Activated T-cell treated with anti-CD3 and anti-CD28 coated beads, Interleukin-2, amount 50 U/mL, for 24 hours (primary cell): ENCODE measurements around the gene TLX3.
"Not testable (repeated sequence)": the region's sequence is repeated elsewhere in the genome, so short reads cannot be mapped to it uniquely, and the experiment has no call there.

Experiments
- DNase-seq: peaks from one replicate; pipeline ENCODE4 v3.0.0-alpha.2; 2020
- H3K27ac Mint-ChIP-seq: 2 replicates; pipeline ENCODE4 v1.8.0; 2020; ENCODE audit warnings: mild to moderate bottlenecking, mixed read lengths
- H3K27me3 Mint-ChIP-seq: 2 replicates; pipeline ENCODE4 v1.8.0; 2020; ENCODE audit warnings: mixed read lengths
- H3K36me3 Mint-ChIP-seq: 2 replicates; pipeline ENCODE4 v1.8.0; 2020; ENCODE audit warnings: low read depth, mixed read lengths
- H3K4me1 Mint-ChIP-seq: 2 replicates; pipeline ENCODE4 v1.8.0; 2020; ENCODE audit warnings: low read depth, mixed read lengths
- H3K4me3 Mint-ChIP-seq: 2 replicates; pipeline ENCODE4 v1.8.0; 2020; ENCODE audit warnings: mild to moderate bottlenecking, moderate library complexity, mixed read lengths
- H3K9me3 Mint-ChIP-seq: 2 replicates; pipeline ENCODE4 v1.8.0; 2020; ENCODE audit warnings: mixed read lengths

The TLX3 gene

DNA sequence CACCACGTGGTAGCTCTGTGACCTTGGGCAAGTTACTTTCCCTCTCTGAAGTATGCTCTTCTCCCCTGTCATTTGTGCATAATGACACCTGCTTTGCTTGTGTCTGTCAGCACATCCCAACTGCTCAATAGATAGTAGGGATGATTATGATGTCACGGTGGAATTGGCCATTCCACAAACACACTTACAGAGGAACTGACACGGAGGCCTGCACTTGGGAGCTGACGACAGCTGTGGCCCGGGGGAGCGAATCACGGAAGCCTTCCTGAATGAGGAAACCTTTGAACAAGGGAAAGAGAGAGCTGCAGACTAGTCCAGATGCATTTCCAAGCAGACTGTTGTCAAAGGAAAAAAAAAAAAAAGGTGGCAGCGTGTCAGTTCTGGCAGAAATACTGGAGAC is 21.0 kb downstream of the TLX3 start:
- DNase-seq, result no peak
- Mint-ChIP-seq H3K27ac (no peak overlapping the region), H3K27me3 (peaks cover 42% of the 10 kb centered on the region), H3K4me1 (no peaks in the 10 kb centered on the region), H3K9me3 (no peaks in the 10 kb centered on the region), H3K36me3 (no peaks in the 10 kb centered on the region), H3K4me3 (no peak overlapping the region)

DNA sequence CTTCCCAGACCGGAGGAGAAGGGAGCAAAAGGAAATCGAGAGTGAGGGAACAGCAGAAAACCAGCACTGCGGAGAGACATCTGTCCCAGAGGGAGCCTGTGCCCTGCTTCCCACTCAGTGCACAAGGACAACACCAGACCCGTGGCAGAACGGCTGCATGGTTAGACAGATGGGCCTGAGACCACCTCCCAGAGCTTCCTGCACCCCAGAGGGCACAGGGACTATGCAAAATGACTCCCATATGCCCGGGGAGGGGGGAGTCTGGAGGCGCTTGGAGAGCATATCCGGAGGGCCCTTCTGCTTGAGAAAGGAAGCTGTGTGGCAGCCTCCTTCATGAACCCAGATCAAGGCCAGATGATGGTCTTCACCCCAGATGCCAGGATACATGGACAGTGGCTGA is 26.6 kb downstream of the TLX3 start:
- Mint-ChIP-seq H3K9me3 (no peaks in the 10 kb centered on the region), H3K4me1 (peaks cover 12% of the 10 kb centered on the region), H3K27ac (no peak overlapping the region), H3K4me3 (no peak overlapping the region), H3K27me3 (peaks cover 49% of the 10 kb centered on the region), H3K36me3 (no peaks in the 10 kb centered on the region)
- DNase-seq, result no peak

DNA sequence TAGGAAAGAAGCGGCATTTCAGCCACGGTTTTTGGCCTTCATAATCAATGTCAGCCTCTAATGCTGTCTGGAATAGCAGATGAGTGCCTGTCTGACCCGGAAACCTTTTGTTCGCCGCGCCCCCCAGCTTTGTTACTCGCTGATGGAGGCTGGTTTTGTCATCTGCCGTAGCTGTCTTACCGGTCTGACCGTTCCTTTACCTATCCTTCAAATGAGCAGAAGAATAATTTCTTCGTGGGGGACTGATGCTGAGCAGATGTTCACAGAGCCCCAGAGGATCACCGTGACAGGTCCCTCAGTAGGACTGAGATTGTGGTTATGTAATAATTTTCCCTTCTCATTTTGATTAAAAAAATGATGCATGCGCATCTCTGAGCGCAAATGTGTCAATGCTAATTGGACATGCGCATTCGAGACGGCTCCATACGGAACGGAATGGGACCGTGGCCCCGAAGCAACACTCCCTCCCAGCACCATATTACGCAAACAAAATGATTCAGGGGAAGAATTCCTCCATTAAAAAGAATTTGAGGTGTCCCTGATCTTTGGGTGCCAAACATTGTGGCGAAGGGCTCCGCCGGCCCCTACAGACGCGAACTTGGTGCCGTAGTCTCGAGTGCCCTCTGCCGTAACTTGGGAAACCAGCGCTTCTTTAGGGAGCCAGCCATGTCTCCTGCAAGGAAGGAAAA is 27.6 kb downstream of the TLX3 start:
- no peak overlapping the region for H3K27ac Mint-ChIP-seq
- H3K4me3 Mint-ChIP-seq, result peak overlapping the region; percentile 65
- H3K27me3 Mint-ChIP-seq, result peaks cover 52% of the 10 kb centered on the region
- H3K9me3 Mint-ChIP-seq, result no peaks in the 10 kb centered on the region
- peak; percentile 45 for DNase-seq
- H3K36me3 Mint-ChIP-seq, result no peaks in the 10 kb centered on the region
- peaks cover 12% of the 10 kb centered on the region for H3K4me1 Mint-ChIP-seq

DNA sequence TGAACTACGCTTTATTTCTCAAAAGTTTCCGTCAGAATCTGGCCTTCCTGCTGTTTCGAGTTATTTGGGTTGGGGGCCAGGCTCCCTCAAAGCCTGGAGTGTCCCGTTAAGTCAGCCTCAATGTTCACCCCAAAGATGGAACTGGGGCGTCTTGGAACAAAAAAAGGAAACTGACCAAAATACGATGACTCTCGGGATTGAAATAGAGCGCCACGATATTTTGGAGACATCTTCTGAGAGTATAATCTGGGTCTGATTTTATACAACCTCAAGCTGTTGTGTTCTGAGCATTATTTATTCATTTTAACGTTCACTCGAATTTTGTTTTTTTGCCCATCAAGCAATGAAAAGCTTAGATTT is 28.1 kb downstream of the TLX3 start:
- Mint-ChIP-seq H3K27me3 (peaks cover 49% of the 10 kb centered on the region), H3K9me3 (no peaks in the 10 kb centered on the region), H3K36me3 (no peaks in the 10 kb centered on the region), H3K27ac (no peak overlapping the region), H3K4me3 (peak overlapping the region; percentile 65), H3K4me1 (peaks cover 12% of the 10 kb centered on the region)
- no peak for DNase-seq

DNA sequence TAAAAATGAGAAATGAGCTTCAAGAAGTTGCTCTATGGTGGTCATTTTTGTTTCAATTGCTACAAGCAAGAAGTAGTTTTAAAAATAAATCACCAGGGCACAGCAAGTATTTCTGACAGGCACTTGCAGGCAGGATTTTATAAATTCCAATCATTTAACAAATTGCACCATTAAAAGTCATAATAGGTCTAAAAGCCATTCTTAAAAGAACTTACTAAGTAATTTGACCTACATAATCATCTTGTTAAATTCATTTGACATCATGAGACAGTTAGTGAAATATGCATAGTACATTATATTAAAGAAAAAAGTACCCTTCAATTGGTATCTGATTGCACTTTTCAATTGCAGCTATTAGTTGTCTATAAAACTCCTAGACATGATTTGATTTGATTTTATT is 31.0 kb downstream of the TLX3 start:
- H3K4me1 Mint-ChIP-seq, result peaks cover 12% of the 10 kb centered on the region
- no peaks in the 10 kb centered on the region for H3K9me3 Mint-ChIP-seq
- H3K36me3 Mint-ChIP-seq, result no peaks in the 10 kb centered on the region
- H3K4me3 Mint-ChIP-seq, result no peak overlapping the region
- no peak for DNase-seq
- H3K27ac Mint-ChIP-seq, result no peak overlapping the region
- H3K27me3 Mint-ChIP-seq, result peaks cover 44% of the 10 kb centered on the region

DNA sequence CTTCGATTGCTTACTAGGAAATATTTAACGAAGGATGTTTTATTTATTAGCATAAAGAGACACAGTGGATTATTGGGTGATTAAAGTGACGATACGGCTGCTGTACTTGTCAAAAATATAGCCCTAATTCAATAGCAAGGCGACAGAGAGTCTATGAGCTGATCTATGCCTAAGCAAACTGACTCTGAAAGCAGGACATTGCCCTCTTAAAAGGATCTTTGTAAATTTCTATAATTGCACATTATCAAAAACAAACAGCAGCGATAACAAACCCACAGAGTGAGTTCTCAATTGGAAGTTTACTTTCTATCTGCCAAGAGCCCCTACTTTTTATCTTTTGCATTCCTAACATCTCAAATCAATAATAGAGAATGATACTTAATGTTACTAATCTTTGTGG is 31.4 kb downstream of the TLX3 start:
- H3K4me1 Mint-ChIP-seq, result peaks cover 12% of the 10 kb centered on the region
- no peaks in the 10 kb centered on the region for H3K9me3 Mint-ChIP-seq
- DNase-seq, result no peak
- H3K27me3 Mint-ChIP-seq, result peaks cover 40% of the 10 kb centered on the region
- H3K4me3 Mint-ChIP-seq, result no peak overlapping the region
- H3K27ac Mint-ChIP-seq, result no peak overlapping the region
- H3K36me3 Mint-ChIP-seq, result no peaks in the 10 kb centered on the region

DNA sequence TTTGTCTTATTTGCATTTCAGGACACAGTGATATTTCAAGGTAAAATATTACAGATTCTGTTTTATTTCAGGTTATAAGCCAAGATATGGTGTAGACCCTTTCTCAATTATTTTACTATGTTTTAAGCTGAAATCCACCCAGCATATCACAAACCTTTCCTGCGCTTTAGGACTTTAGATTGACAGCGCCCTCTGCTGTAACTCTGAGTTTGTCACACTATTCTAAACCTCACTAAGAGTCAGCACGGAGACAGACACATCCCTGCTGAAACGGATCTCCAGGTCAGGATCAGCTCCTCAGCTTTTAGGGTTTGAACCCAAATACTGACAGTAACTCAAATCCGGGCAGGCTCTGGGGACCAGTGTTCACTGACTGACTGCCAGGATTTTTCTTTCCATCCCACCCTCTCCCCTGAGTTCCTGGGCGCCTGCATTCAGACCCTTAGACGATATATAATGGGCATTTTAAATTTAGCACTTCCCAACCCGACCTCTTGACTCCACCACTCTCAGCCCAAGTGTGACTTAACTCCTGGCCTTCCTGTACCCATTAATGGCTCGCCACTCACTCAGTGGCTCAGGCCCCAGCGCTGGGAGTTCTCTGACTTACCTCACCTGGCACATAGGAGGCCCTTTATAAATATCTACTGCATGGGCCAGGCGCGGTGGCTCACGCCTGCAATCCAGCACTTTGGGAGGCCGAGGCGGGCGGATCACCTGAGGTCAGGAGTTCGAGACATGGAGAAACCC is 33.5 kb downstream of the TLX3 start:
- Mint-ChIP-seq H3K9me3 (no peaks in the 10 kb centered on the region), H3K36me3 (no peaks in the 10 kb centered on the region), H3K27me3 (peaks cover 21% of the 10 kb centered on the region), H3K27ac (no peak overlapping the region), H3K4me1 (no peaks in the 10 kb centered on the region), H3K4me3 (no peak overlapping the region)
- no peak for DNase-seq

DNA sequence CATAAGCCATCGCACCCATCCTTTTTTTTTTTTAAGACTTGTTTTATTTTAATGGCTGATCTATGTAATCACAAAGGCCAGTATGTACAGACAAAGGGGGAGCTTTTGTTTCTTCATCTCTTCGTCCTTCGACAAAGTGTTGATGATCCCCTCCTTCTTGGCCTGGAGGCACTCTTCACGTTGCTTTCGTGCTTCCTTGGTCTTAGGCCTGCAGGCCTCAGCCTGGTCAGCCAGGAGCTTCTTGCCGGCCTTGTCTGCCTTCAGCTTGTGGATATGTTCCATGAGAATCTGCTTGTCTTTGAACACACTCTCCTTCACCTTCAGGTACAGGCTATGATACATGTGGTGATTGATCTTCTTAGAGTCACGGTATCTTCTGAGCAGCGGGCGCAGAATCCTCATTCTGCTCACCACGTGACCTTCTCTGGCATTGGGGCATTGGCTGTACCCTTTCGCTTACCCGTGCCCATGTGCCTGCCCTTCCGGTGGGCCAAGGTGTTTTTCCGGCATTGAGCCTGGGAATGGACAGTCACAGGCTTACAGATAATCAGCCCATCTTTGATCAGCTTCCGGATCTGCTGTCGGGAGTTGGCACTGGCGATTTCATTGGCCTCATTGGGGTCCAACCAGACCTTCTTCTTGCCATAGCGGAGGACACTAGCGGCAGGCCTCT is 36.0 kb downstream of the TLX3 start:
- H3K27ac Mint-ChIP-seq, result no peak overlapping the region
- H3K36me3 Mint-ChIP-seq, result no peaks in the 10 kb centered on the region

DNA sequence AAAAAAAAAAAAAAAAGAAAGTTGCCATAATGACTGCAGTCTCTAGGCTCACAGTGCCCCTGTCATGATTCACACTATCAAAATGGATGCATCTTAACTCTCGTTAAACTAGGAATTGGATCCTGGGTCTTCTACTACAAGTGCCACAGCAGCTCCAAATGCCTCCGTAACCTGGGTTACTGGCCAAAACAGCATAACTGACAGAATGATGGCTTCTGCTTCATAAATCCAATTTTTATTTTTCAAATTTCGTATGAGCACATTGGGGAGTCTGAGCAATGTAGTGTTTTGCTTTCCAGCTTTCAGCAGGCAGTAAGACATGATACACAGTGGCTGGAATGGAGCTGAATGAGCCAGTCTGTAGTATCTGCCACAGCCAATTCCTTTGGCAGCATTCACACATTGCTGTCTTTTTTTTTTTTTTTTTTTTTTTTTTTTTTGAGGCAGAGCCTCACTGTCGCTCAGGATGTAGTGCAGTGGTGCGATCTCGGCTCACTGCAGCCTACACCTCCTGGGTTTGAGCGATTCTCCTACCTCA is 42.6 kb downstream of the TLX3 start:
- H3K27ac Mint-ChIP-seq, result no peak overlapping the region
- no peak for DNase-seq
- peaks cover 5% of the 10 kb centered on the region for H3K27me3 Mint-ChIP-seq
- H3K4me3 Mint-ChIP-seq, result no peak overlapping the region
- H3K36me3 Mint-ChIP-seq, result no peaks in the 10 kb centered on the region
- peaks cover 9% of the 10 kb centered on the region for H3K4me1 Mint-ChIP-seq
- H3K9me3 Mint-ChIP-seq, result no peaks in the 10 kb centered on the region

More for the DNA sequence above, 36.0 kb downstream of the TLX3 start:
- Mint-ChIP-seq H3K27me3 (peaks cover 14% of the 10 kb centered on the region), H3K4me3 (no peak overlapping the region), H3K4me1 (no peaks in the 10 kb centered on the region), H3K9me3 (no peaks in the 10 kb centered on the region)
- no peak for DNase-seq

DNA sequence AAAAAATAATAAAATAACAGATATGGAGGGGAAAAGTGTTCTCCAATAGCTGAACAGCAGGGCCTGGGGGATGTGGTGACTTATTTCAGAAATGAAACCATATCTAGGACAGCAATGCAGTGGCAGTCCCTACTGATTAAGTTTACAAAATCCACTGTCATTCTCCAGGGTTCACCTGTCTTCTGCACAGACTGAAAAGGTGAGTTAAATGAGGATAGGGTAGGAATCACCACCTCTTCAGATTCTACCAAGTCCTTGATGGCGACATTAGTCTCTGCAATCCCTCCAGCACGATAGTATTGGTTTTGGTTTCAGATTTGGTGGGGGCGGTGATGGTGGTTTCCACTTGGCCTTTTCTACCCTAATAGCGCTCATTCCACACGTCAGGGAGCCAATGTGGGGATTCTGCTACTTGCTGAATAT is 46.3 kb downstream of the TLX3 start:
- Mint-ChIP-seq H3K4me3 (peak overlapping the region; percentile 10), H3K27ac (no peak overlapping the region), H3K27me3 (peaks cover 5% of the 10 kb centered on the region), H3K4me1 (peaks cover 9% of the 10 kb centered on the region), H3K9me3 (no peaks in the 10 kb centered on the region), H3K36me3 (no peaks in the 10 kb centered on the region)
- peak; percentile 45 for DNase-seq

DNA sequence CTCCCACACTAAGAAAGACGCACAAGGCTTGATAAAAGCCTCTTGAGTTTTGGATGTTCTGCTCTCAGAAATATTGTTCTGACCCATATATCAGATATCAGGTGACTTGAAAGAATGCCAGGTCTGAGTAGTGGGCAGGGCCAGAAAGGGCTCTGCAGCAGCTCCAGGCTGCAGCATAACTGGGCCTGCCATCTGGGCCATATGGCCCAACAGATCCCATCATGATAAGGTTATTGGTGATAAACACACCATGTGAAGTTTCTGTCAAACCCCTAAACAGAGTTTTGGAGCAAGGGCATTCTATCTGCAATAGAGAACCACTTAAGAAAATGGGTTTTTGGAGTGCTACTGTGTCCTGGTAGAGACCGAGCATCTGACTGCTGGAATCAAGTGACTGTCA is 48.8 kb downstream of the TLX3 start:
- no peak for DNase-seq
- Mint-ChIP-seq H3K4me3 (no peak overlapping the region), H3K36me3 (no peaks in the 10 kb centered on the region), H3K27me3 (no peaks in the 10 kb centered on the region), H3K9me3 (no peaks in the 10 kb centered on the region), H3K4me1 (peaks cover 9% of the 10 kb centered on the region), H3K27ac (no peak overlapping the region)

DNA sequence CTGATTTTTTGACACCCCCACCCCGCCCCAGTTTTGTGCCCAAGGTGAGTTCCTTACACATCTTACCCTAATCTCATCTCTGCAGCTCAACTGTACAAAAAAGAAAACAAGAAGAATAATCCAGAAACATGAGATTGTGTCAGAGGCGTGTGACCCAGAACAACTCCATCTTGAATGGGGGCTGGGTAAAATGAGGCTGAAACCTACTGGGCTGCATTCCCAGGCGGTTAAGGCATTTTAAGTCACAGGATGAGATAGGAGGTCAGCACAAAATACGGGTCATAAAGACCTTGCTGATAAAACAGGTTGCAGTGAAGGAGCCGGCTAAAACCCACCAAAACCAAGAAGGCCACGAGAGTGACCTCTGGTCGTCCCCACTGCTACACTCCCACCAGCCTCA is 52.1 kb downstream of the TLX3 start:
- H3K4me3 Mint-ChIP-seq, H3K4me1 Mint-ChIP-seq: not testable (repeated sequence)
- H3K27me3 Mint-ChIP-seq, result peaks cover 16% of the 10 kb centered on the region

More for the DNA sequence above, 52.1 kb downstream of the TLX3 start:
- H3K9me3 Mint-ChIP-seq, H3K36me3 Mint-ChIP-seq, DNase-seq, H3K27ac Mint-ChIP-seq: not testable (repeated sequence)
